ENCODE measurements around the gene SEMA3E. TPM values are rescaled to one million over a fixed set of nuclear protein-coding genes. Genes with fewer than 3 reads are reported as not detected.

SEMA3E gene
- total RNA-seq, 4 donors from 2014 or later = 22.1 to 42.6 (median 25.0) TPM

DNA sequence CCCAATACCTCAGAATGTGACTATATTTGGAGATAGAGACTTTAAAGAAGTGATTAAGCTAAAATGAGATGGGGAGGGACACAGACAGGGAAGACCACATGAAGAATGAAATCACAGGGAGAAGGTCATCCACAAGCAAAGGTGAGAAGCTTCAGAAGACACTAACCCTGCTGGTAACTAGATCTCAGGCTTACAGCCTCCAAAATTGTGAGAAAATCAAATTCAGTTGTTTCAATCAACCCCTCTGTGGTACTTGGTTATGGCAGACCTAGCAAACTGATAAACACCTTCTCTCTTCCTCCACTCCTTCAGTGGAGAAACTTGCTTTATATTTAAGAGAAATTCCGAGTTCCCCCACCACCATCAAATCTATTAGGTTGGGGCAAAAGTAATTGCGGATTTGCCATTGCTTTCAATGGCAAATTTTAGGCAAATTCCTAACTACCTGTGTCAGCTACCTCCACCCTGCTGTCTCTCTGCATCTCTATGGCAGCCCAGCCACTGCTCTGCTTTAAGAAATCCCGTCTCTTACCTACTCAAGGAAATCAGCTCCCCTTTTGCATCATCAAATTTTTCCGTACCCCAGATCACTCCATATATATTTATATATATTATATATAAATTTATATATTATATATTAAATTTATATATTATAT lies 38.2 kb downstream of the SEMA3E start:
- WGBS, 2 donors (ENCODE audit: low coverage in 1 of 2) = 87 to 100% methylated on average over 2 to 4 of the region's 4 CpGs
- TF ChIP-seq POLR2A (IDR thresholded peaks at IDR 0.05) = no peak
- TF ChIP-seq, protein P1, sequence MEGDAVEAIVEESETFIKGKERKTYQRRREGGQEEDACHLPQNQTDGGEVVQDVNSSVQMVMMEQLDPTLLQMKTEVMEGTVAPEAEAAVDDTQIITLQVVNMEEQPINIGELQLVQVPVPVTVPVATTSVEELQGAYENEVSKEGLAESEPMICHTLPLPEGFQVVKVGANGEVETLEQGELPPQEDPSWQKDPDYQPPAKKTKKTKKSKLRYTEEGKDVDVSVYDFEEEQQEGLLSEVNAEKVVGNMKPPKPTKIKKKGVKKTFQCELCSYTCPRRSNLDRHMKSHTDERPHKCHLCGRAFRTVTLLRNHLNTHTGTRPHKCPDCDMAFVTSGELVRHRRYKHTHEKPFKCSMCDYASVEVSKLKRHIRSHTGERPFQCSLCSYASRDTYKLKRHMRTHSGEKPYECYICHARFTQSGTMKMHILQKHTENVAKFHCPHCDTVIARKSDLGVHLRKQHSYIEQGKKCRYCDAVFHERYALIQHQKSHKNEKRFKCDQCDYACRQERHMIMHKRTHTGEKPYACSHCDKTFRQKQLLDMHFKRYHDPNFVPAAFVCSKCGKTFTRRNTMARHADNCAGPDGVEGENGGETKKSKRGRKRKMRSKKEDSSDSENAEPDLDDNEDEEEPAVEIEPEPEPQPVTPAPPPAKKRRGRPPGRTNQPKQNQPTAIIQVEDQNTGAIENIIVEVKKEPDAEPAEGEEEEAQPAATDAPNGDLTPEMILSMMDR (IDR thresholded peaks at IDR 0.05) = no peak
- TF ChIP-seq EP300 (IDR thresholded peaks at IDR 0.05) = no peak
- no peak for TF ChIP-seq POLR2AphosphoS5 (IDR thresholded peaks at IDR 0.05)
- Histone ChIP-seq H3K4me3 (no peak overlapping the region), H3K27me3 (no peaks in the 10 kb centered on the region), H3K36me3 (no peaks in the 10 kb centered on the region), H3K9me3 (no peaks in the 10 kb centered on the region), H3K27ac (no peak overlapping the region), H3K4me1 (no peaks in the 10 kb centered on the region)
- ATAC-seq = no peak

DNA sequence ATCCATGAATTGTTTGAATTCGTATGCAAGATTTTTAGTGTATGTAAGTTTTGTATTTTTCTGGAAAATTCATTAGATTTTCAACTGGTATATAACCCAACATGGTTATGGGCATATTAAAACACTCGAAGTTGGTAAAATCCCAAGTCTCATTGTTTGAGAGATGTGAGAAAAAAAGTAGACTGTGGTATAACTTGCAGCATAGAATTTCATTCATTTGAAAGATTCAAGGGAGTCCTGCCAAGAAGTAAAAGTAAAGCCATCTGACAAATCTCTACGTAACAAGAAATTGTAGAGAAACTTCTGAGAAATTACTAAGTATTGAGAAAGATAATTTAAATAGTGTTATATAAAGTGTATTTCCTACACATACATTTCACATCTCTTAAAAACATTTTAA lies 40.2 kb downstream of the SEMA3E start:
- H3K36me3 ChIP-seq = no peaks in the 10 kb centered on the region
- H3K4me1 ChIP-seq = no peaks in the 10 kb centered on the region
- no peaks in the 10 kb centered on the region for H3K27me3 ChIP-seq
- H3K9me3 ChIP-seq = no peaks in the 10 kb centered on the region
- no peak overlapping the region for H3K27ac ChIP-seq
- no peak for ATAC-seq
- TF ChIP-seq EP300 (IDR thresholded peaks at IDR 0.05) (no peak), POLR2AphosphoS5 (IDR thresholded peaks at IDR 0.05) (no peak), POLR2A (IDR thresholded peaks at IDR 0.05) (no peak)
- TF ChIP-seq, protein P1 (IDR thresholded peaks at IDR 0.05) = no peak
- 80 to 88% methylated on average over 3 of the region's 3 CpGs for WGBS, 2 donors (ENCODE audit: low coverage in 1 of 2)
- H3K4me3 ChIP-seq = no peak overlapping the region

DNA sequence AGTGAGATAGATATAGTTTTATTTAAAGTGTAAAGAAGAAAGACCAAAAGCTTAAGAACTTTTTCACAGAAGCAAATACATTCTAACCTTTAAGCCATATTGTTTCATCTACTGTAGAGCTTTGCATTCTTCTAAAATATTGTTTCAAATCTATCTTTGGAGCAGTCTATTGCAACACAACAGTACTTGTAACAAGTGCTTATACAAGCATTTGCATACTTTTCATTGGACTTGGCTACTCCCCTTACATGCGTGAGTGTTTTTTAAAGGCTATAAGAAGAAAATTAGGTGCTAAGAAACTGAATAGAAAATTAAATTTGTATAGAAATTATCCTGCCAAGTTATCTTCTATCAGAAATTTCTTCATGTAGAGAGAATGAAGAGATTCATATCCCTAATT lies 45.3 kb downstream of the SEMA3E start:
- no peaks in the 10 kb centered on the region for H3K4me1 ChIP-seq
- no peak for TF ChIP-seq POLR2A (IDR thresholded peaks at IDR 0.05)
- no peak for TF ChIP-seq EP300 (IDR thresholded peaks at IDR 0.05)
- TF ChIP-seq POLR2AphosphoS5 (IDR thresholded peaks at IDR 0.05) = no peak
- TF ChIP-seq, protein P1 (IDR thresholded peaks at IDR 0.05) = no peak
- no peak for ATAC-seq
- H3K9me3 ChIP-seq = no peaks in the 10 kb centered on the region
- no peaks in the 10 kb centered on the region for H3K36me3 ChIP-seq
- H3K27me3 ChIP-seq = no peaks in the 10 kb centered on the region
- 73 to 86% methylated on average over 1 of the region's 1 CpG for WGBS, 2 donors (ENCODE audit: low coverage in 1 of 2)
- no peak overlapping the region for H3K27ac ChIP-seq
- H3K4me3 ChIP-seq = no peak overlapping the region

DNA sequence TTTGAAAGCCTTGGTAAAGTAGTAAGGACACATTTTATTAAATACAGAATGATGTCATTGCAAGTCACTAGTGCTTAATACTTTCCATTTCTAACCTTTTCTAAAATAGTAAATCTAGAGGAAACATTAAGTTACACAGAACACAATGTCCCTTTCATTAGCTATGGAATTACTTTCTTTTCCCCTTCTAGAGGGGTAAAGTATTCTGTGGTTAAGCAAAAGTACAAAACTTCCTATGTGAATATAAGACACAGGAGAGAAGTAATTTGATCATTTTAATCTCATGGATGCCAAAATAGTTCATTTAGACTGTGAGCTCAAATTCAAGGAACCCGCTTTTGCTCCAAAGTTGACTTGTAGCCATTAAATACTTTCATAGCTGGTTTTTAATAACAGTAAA lies 49.8 kb downstream of the SEMA3E start:
- H3K27me3 ChIP-seq = no peaks in the 10 kb centered on the region
- H3K36me3 ChIP-seq = no peaks in the 10 kb centered on the region
- H3K4me3 ChIP-seq = no peak overlapping the region
- TF ChIP-seq POLR2A (IDR thresholded peaks at IDR 0.05) = no peak
- TF ChIP-seq, protein P1 (IDR thresholded peaks at IDR 0.05) = no peak
- no peak for TF ChIP-seq POLR2AphosphoS5 (IDR thresholded peaks at IDR 0.05)
- TF ChIP-seq EP300 (IDR thresholded peaks at IDR 0.05) = no peak
- H3K9me3 ChIP-seq = no peaks in the 10 kb centered on the region
- ATAC-seq = no peak
- no peak overlapping the region for H3K27ac ChIP-seq
- 77 to 100% methylated on average over 1 of the region's 1 CpG for WGBS, 2 donors (ENCODE audit: low coverage in 1 of 2)
- H3K4me1 ChIP-seq = no peaks in the 10 kb centered on the region

DNA sequence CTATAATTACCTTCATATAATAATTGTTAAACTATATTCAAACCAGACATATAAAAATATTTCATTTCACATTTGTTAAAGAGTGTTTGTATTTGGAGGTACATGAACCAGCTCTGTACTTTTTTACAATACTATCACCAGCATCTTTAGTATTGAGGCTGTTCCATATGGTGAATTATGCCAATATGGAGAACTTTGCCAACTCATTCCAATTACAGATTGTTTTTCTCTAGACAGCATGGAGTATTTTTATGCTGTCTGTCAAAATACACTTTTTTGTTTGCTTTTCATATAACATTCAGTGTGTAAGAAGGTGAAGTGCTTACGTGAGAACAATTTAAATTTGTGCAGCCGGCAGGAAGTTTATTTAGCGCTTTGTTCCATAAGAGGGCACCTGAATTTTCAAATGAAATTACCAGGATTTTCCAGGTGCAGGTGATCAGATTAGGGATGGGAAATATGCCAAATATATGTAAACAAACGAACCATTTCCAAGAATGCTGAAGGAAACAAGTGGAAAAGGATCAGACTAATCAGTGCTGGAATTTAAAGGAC lies 54.9 kb downstream of the SEMA3E start:
- H3K27me3 ChIP-seq = no peaks in the 10 kb centered on the region
- TF ChIP-seq POLR2AphosphoS5 (IDR thresholded peaks at IDR 0.05) = no peak
- TF ChIP-seq, protein P1 (IDR thresholded peaks at IDR 0.05) = no peak
- no peak for TF ChIP-seq POLR2A (IDR thresholded peaks at IDR 0.05)
- no peak for TF ChIP-seq EP300 (IDR thresholded peaks at IDR 0.05)
- no peaks in the 10 kb centered on the region for H3K36me3 ChIP-seq
- H3K4me3 ChIP-seq = no peak overlapping the region
- no peak for ATAC-seq
- no peaks in the 10 kb centered on the region for H3K9me3 ChIP-seq
- no peak overlapping the region for H3K27ac ChIP-seq
- no peaks in the 10 kb centered on the region for H3K4me1 ChIP-seq
- 79 to 96% methylated on average over 3 to 4 of the region's 4 CpGs for WGBS, 2 donors (ENCODE audit: low coverage in 1 of 2)
